Mesothelial cell of epicardium (in vitro differentiated cells): Measurements from ENCODE around the gene ADAT2. TPM values are rescaled to one million over a fixed set of nuclear protein-coding genes. Genes with fewer than 3 reads are reported as not detected.

Experiments
- DNase-seq, 2 experiments: peaks; one replicate each; pipeline ENCODE4 v3.0.0; 2021; ENCODE audit warnings: low spot score in 2 of 2; ENCODE audit not compliant: unreplicated experiment in 2 of 2
- H3K27ac Mint-ChIP-seq: 2 replicates; pipeline ENCODE4 v1.8.0; 2021; ENCODE audit warnings: mixed read lengths
- H3K27me3 Mint-ChIP-seq: 2 replicates; pipeline ENCODE4 v1.8.0; 2021; ENCODE audit warnings: low read depth, mixed read lengths
- H3K36me3 Mint-ChIP-seq: 2 replicates; pipeline ENCODE4 v1.8.0; 2021; ENCODE audit warnings: mixed read lengths
- H3K4me1 Mint-ChIP-seq: 2 replicates; pipeline ENCODE4 v1.8.0; 2021; ENCODE audit warnings: mixed read lengths
- H3K4me3 Mint-ChIP-seq: 2 replicates; pipeline ENCODE4 v1.8.0; 2021; ENCODE audit warnings: mild to moderate bottlenecking, moderate library complexity, mixed read lengths
- H3K9me3 Mint-ChIP-seq: 2 replicates; pipeline ENCODE4 v1.8.0; 2021; ENCODE audit warnings: mixed read lengths
- CTCF ChIP-seq: fragments of 200-600 bp; sonication (generic); IDR thresholded peaks from one replicate; pipeline ENCODE4 v1.5.0; 2021; ENCODE audit warnings: antibody characterized with exemption; ENCODE audit not compliant: unreplicated experiment
- total RNA-seq: library from RNA; stranded (reverse); gene quantifications from 3 replicates; pipeline ENCODE4 v1.2.1, GENCODE V29; 2021

The ADAT2 gene
- total RNA-seq, 1 donor from 2014 or later, result 16.5 TPM

DNA sequence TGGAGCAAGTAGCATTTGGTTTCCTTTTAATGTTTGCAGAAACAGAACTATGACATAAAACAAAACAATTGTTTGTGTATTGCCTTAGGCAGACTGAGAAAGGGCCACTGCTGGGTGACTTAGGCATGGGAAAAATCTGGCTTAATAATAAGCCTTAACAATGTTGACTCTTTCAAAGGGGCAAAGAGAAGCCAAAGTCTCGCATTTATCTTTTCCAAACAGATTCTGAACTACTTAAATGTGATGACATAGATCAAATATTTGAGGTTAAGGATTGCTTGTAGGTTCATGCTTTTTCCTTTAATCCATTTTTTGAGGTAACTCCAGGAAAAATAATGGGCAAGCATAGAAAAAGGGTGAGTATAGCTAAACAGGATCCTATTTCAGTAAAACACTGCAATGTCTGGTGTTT lies 39.6 kb downstream of the ADAT2 start:
- no peak for TF ChIP-seq CTCF
- no peak for DNase-seq
- H3K27ac Mint-ChIP-seq, result no peak overlapping the region
- H3K27me3 Mint-ChIP-seq, result no peaks in the 10 kb centered on the region
- no peak overlapping the region for H3K4me3 Mint-ChIP-seq
- peaks cover 2% of the 10 kb centered on the region for H3K9me3 Mint-ChIP-seq
- H3K4me1 Mint-ChIP-seq, result peaks cover 8% of the 10 kb centered on the region
- H3K36me3 Mint-ChIP-seq, result no peaks in the 10 kb centered on the region

GRCh38 chr6:143408787-143409162 lies 41.7 kb downstream of the ADAT2 start:
- Mint-ChIP-seq H3K9me3 (no peaks in the 10 kb centered on the region), H3K4me1 (peaks cover 14% of the 10 kb centered on the region), H3K4me3 (no peak overlapping the region), H3K36me3 (no peaks in the 10 kb centered on the region), H3K27me3 (no peaks in the 10 kb centered on the region), H3K27ac (no peak overlapping the region)
- DNase-seq, result no peak
- no peak for TF ChIP-seq CTCF

DNA sequence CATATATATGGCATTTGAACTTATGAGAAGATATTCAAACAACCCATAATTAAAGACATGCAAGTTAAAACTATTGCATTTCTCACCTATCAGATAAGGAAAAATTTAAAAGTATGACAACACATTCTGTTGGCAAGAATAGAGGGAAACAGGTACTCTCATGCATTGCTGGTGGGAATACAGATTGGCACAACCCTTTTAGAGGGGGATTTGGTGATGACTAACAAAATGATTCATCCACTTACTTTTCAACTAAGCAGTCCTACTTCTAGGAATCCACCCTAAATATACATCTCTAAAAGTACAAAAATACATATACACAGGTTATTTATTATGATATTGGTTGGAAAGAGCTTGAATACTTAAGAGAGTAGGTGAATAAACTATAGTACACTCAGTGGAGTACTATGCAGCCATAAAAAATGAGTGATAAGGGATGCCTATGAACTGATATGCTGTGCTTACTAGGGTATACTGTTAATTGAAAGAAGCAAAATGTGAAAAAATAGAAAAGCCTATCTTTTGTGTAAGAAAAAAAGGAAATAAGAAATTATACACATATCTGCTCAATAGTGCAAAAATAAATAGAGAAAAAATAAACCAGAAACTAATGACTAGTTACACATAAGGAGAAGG lies 42.2 kb downstream of the ADAT2 start:
- no peak overlapping the region for H3K4me3 Mint-ChIP-seq
- H3K27me3 Mint-ChIP-seq, result no peaks in the 10 kb centered on the region
- no peaks in the 10 kb centered on the region for H3K9me3 Mint-ChIP-seq
- no peak for DNase-seq
- peaks cover 14% of the 10 kb centered on the region for H3K4me1 Mint-ChIP-seq
- H3K36me3 Mint-ChIP-seq, result no peaks in the 10 kb centered on the region
- TF ChIP-seq CTCF, result no peak
- no peak overlapping the region for H3K27ac Mint-ChIP-seq

- Mint-ChIP-seq H3K9me3 (no peaks in the 10 kb centered on the region), H3K4me3 (no peak overlapping the region), H3K27me3 (no peaks in the 10 kb centered on the region), H3K27ac (no peak overlapping the region), H3K4me1 (peaks cover 18% of the 10 kb centered on the region), H3K36me3 (no peaks in the 10 kb centered on the region)
- TF ChIP-seq CTCF, result no peak
- DNase-seq, result no peak
Measured at GRCh38 chr6:143406673-143407072, 43.8 kb downstream of the ADAT2 start.

- Mint-ChIP-seq H3K36me3 (no peaks in the 10 kb centered on the region), H3K27me3 (no peaks in the 10 kb centered on the region), H3K4me1 (peaks cover 23% of the 10 kb centered on the region), H3K27ac (no peak overlapping the region), H3K9me3 (no peaks in the 10 kb centered on the region), H3K4me3 (no peak overlapping the region)
- DNase-seq, result no peak
- TF ChIP-seq CTCF, result no peak
Measured at GRCh38 chr6:143405373-143406154, 44.9 kb downstream of the ADAT2 start.
